Stomach (tissue), 4 donors: ENCODE results near the gene NCKAP5.

ENCODE experiments used
- EP300 ChIP-seq: sonication (generic); formaldehyde crosslinking; IDR thresholded peaks from one replicate; pipeline ENCODE4 v1.6.1; 2017; ENCODE audit warnings: antibody characterized with exemption
- POLR2A ChIP-seq, 4 donors: fragments of 450-650 bp; IDR thresholded peaks; one replicate each; pipeline ENCODE4 v1.6.1; 2016; ENCODE audit warnings: antibody characterized with exemption in 4 of 4, control low read depth in 2 of 4, mild to moderate bottlenecking in 1 of 4, moderate library complexity in 1 of 4
- POLR2AphosphoS5 ChIP-seq, 3 donors: sonication (generic); formaldehyde crosslinking; IDR thresholded peaks; one replicate each; pipeline ENCODE4 v1.6.1; 2016; ENCODE audit warnings: antibody characterized with exemption in 3 of 3
- TF ChIP-seq, protein P1 (sequence below), 7 experiments: fragments of 450-650 bp in 4 of 7; fragments of 200-600 bp in 3 of 7; sonication (generic) in 3 of 7; IDR thresholded peaks; one replicate each; pipeline ENCODE4 v1.5.1; 2016 to 2019; ENCODE audit warnings: antibody characterized with exemption in 7 of 7, control low read depth in 2 of 7, mild to moderate bottlenecking in 1 of 7

DNA sequence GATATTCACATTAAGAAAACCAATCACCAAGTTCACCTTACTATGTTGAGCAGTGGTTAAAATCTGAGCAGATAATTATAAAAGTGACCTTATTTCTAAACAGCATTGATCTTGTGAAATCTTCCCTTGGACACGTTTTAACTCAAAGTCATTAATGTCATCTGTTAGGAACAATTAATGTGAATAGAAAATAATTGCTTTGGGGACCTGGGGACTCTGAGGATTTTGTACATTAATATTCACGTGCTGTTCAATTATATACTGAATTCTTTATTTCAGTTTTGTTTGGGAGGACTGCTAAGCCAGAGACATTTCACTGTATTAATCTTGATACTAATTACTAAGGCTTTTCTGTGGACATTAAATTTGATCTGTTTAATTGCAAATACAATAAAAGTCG, 771.2 kb downstream of the NCKAP5 start:
- TF ChIP-seq POLR2A (IDR thresholded peaks at IDR 0.05) = no peak
- TF ChIP-seq, protein P1, sequence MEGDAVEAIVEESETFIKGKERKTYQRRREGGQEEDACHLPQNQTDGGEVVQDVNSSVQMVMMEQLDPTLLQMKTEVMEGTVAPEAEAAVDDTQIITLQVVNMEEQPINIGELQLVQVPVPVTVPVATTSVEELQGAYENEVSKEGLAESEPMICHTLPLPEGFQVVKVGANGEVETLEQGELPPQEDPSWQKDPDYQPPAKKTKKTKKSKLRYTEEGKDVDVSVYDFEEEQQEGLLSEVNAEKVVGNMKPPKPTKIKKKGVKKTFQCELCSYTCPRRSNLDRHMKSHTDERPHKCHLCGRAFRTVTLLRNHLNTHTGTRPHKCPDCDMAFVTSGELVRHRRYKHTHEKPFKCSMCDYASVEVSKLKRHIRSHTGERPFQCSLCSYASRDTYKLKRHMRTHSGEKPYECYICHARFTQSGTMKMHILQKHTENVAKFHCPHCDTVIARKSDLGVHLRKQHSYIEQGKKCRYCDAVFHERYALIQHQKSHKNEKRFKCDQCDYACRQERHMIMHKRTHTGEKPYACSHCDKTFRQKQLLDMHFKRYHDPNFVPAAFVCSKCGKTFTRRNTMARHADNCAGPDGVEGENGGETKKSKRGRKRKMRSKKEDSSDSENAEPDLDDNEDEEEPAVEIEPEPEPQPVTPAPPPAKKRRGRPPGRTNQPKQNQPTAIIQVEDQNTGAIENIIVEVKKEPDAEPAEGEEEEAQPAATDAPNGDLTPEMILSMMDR (IDR thresholded peaks at IDR 0.05) = no peak
- TF ChIP-seq EP300 = no peak
- no peak for TF ChIP-seq POLR2AphosphoS5 (IDR thresholded peaks at IDR 0.05)
